GM12875 (cell line): ENCODE data around the gene NOD1.

Experiments used
- H3K4me3 ChIP-seq: one replicate; pipeline ENCODE4 v1.5.1; 2011; ENCODE audit warnings: low read depth, low read length, control low read depth
- CTCF ChIP-seq: IDR thresholded peaks from 2 replicates; pipeline ENCODE4 v1.5.1; 2011; ENCODE audit warnings: low read depth, mild to moderate bottlenecking, control low read depth, inconsistent platforms, low read length, moderate library complexity, borderline replicate concordance; ENCODE audit not compliant: insufficient read depth

NOD1 gene

DNA sequence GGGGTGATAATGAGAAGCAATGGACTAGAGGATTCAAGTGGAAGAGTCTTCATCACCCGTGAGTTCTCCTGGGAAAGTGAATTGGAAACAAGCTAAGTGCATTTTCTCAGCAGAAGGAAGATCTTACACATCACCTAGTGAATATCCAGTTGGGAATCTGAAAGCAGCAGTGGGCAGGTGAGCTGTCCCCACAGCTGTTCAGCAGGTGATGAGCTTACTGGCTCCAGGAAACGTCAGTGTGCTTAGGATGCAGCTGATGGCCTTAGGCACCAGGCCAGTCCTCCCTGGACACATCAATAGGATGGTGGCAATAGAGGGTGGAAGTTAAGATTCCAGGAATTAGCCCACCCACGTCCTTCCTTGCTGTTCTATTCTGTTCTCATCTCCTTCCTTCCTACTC, 66.7 kb downstream of the NOD1 start:
- H3K4me3 ChIP-seq = no peak overlapping the region

GRCh38 chr7:30411173-30411572, 67.4 kb downstream of the NOD1 start:
- H3K4me3 ChIP-seq = no peak overlapping the region
- TF ChIP-seq CTCF = no peak

More for the DNA sequence above, 66.7 kb downstream of the NOD1 start:
- no peak for TF ChIP-seq CTCF

DNA sequence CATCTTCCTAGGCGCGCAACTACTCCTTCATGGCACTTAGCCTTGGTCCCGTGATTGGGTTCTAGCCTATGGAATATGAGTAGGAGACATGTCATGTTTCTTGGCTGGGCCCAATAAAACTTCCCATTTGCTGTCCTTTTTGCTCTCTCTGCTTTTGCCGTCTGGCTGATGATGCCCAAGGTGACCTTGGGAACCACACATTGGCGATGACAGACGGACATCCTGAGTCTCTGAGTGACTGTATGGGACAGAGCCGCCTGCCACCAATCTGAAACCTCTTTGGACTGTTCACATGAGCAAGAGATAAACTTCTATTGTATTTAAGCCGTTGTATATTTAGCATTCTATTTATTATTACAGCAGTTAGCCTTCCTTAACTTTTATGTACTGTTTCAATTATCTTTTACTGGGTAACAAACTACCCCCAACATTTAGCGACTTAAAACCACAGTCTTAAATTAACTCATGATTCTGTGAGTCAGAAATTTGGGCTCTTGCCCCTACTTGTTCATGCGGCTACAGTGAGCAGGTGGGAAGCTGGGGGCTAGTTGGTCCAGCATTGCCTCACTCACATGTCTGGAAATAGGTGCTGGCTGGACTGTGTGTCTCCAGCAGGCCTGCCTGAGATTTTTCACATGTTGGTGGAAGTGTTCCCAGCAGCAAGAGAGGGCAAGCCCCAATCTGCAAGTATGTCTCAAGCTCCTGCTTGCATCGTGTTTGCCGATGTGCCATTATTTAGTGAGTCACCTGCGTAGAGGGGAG, 71.7 kb downstream of the NOD1 start:
- no peak for TF ChIP-seq CTCF
- no peak overlapping the region for H3K4me3 ChIP-seq

DNA sequence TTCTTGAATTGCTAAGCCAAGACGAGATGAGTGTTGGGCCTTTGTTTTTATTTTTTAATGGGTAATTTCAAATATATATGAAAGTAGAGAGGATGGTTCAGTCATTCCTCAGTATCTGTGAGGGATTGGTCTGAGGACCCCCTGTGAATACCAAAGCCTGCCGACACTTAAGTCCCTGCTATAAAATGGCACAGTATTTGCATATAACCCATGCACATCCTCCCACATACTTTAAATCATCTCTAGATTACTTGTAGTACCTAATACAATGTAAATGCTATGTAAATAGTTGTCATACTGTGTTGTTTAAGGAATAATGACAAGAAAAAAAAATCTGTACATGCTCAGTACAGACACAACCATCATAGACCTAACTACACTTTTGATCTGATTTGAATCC, 73.4 kb downstream of the NOD1 start:
- no peak for TF ChIP-seq CTCF
- no peak overlapping the region for H3K4me3 ChIP-seq

- no peak for TF ChIP-seq CTCF
Observed at GRCh38 chr7:30403477-30403876, 75.1 kb downstream of the NOD1 start.

GRCh38 chr7:30396389-30396788, 82.2 kb downstream of the NOD1 start:
- no peak for TF ChIP-seq CTCF

More at GRCh38 chr7:30403477-30403876, 75.1 kb downstream of the NOD1 start:
- no peak overlapping the region for H3K4me3 ChIP-seq

DNA sequence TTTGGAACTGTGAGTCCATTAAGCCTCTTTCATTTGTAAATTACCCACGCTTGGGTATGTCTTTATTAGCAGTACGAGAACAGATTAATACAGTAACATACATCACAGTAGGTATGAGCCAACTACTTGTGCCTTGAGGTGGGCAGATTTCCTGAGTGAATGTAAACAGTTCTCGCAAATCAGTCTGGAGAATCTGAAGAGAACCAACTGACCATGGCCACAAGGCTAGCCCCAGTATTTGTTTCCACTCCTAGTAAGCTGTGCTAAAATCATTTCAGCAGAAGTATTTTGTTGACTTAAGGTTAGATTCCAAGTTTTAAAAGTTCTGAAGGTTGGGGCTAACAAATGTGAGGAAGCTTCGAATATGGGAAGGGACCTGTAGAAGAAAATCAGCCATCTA, 82.9 kb downstream of the NOD1 start:
- no peak overlapping the region for H3K4me3 ChIP-seq
- no peak for TF ChIP-seq CTCF

More at GRCh38 chr7:30396389-30396788, 82.2 kb downstream of the NOD1 start:
- no peak overlapping the region for H3K4me3 ChIP-seq
